Memory B cell (primary cell): ENCODE results near the gene TRIM45.
"Not testable (repeated sequence)": the region's sequence is repeated elsewhere in the genome, so short reads cannot be mapped to it uniquely, and the experiment has no call there.

Source experiments
- ATAC-seq: fragments of 150-1000 bp; cut with Tn5 transposase; 2 replicates; pipeline ENCODE4 v1.10.0; 2021; ENCODE audit warnings: low read depth, mild to moderate bottlenecking, moderate library complexity
- DNase-seq, 2 donors: peaks; one replicate each; pipeline ENCODE4 v3.0.0; 2022; ENCODE audit warnings: low spot score in 2 of 2
- H3K27ac Mint-ChIP-seq: one replicate; pipeline ENCODE4 v1.8.0; 2022; ENCODE audit warnings: mild to moderate bottlenecking, moderate library complexity, mixed read lengths
- H3K27me3 Mint-ChIP-seq: one replicate; pipeline ENCODE4 v1.8.0; 2022; ENCODE audit warnings: mixed read lengths
- H3K36me3 Mint-ChIP-seq: one replicate; pipeline ENCODE4 v1.8.0; 2022; ENCODE audit warnings: mild to moderate bottlenecking, mixed read lengths
- H3K4me1 Mint-ChIP-seq: one replicate; pipeline ENCODE4 v1.8.0; 2022; ENCODE audit warnings: mixed read lengths
- H3K4me3 Mint-ChIP-seq: one replicate; pipeline ENCODE4 v1.8.0; 2022; ENCODE audit warnings: mild to moderate bottlenecking, moderate library complexity, mixed read lengths
- H3K9me3 Mint-ChIP-seq: one replicate; pipeline ENCODE4 v1.8.0; 2022; ENCODE audit warnings: mixed read lengths

Gene TRIM45, protein sequence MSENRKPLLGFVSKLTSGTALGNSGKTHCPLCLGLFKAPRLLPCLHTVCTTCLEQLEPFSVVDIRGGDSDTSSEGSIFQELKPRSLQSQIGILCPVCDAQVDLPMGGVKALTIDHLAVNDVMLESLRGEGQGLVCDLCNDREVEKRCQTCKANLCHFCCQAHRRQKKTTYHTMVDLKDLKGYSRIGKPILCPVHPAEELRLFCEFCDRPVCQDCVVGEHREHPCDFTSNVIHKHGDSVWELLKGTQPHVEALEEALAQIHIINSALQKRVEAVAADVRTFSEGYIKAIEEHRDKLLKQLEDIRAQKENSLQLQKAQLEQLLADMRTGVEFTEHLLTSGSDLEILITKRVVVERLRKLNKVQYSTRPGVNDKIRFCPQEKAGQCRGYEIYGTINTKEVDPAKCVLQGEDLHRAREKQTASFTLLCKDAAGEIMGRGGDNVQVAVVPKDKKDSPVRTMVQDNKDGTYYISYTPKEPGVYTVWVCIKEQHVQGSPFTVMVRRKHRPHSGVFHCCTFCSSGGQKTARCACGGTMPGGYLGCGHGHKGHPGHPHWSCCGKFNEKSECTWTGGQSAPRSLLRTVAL

DNA sequence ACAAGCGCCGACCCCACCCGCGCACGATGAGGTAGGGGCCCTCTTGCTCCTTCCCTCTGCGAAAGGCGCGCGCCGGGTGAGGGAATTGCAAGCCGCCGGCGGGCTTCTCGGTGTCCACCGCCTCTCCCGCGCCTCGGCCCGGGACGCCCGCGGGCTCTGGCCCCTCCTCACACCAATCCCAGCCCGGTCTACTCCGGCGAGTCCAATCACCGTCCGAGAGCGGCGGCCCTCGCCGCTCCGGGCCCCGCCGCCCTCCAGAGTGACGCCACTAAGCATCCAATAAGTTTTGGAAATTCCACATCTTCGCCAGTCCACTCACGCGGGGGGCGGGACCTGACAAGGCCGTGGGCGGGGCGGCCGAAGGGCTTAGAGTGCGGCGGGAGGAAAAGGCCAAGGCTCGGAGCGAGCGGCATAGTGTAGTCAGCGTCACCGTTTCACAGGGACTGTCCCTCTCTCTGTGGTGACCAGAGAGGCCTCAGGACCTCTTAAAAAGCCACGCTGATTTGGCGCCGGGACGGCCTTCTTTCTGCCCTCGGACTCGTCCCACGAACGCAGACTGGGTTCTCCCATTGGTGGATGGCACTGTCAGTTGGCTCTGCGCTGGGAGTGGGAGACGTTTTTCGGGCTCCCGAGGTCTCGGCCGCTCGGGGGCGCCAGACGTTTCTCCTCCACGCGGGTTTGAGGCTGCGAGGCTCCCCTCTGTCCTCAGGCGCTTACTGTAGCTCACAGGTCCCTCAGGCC is at the start of gene TRIM45:
Gene TRIM45 (minus strand): TSS at position 161 of the 741 bp plus-strand sequence. CDS start 548 bp downstream, outside the sequence.
- H3K9me3 Mint-ChIP-seq: no peaks in the 10 kb centered on the region
- H3K27me3 Mint-ChIP-seq: peaks cover 4% of the 10 kb centered on the region
- H3K4me3 Mint-ChIP-seq: peak within 1 kb of the TSS; percentile 87
- no peaks in the 10 kb centered on the region for H3K36me3 Mint-ChIP-seq
- peak within 1 kb of the TSS; percentile 6 for H3K27ac Mint-ChIP-seq
- H3K4me1 Mint-ChIP-seq: peaks cover 7% of the 10 kb centered on the region
- DNase-seq (peak; percentile 66 to 77), ATAC-seq (peak; percentile 85)

DNA sequence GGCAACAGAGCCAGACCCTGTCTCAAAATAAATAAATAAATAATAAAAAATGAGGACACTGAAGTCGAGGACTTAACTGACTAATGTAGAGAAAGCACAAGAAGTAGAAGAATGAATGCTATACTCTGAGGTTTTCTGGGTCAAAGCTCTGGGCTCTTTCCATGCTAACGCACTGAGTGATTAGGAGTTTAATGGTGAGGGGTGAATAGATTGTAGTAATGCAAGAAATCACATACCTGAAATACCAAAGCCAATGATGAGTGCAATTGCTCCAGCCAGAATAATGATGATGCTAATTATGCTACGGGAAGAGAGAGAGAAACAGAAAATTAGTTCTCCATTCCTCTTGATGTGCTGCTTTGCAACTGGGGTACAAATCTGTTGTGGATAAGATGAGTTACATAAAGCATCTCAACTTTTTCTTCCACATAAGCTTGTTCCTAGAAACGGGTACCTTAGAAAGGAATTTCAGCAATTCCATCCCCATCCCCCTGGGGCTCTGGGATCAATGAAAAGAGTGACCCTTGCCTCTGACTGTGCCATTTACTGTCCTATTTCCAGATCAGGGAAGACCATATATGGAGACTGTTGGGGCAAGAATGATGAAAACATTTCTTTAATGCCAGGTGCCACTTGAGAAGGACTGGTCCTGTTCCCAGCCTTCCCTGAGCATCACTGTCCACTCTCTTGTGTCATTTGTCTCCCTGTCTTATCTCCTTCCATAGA is 48.5 kb upstream of the TRIM45 start:
- no peak overlapping the region for H3K4me3 Mint-ChIP-seq
- no peak overlapping the region for H3K27ac Mint-ChIP-seq
- no peaks in the 10 kb centered on the region for H3K9me3 Mint-ChIP-seq
- H3K36me3 Mint-ChIP-seq: no peaks in the 10 kb centered on the region
- ATAC-seq: no peak
- no peak for DNase-seq
- no peaks in the 10 kb centered on the region for H3K27me3 Mint-ChIP-seq
- peaks cover 3% of the 10 kb centered on the region for H3K4me1 Mint-ChIP-seq

DNA sequence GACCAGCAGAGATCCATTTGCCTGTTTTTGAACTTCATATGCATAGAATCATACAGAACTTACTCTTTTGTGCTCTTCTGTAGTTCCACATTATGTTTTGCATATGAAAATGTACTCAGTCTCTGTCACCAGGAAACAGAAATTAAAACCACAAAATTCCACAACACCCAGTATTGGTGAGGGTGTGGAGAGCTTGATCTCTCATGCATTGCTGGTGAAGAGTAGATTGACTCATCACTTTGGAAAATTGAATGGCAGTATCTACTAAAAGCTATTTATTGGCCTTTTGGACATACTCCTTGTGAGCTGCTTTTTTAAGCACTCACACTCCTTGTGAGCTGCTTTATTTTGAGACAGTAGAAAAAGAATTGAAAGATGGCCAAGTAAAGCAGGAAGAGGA is 45.9 kb upstream of the TRIM45 start:
- Mint-ChIP-seq H3K36me3 (no peaks in the 10 kb centered on the region), H3K4me1 (peaks cover 3% of the 10 kb centered on the region), H3K4me3 (no peak overlapping the region), H3K9me3 (no peaks in the 10 kb centered on the region), H3K27ac (no peak overlapping the region), H3K27me3 (peaks cover 2% of the 10 kb centered on the region)
- ATAC-seq (no peak), DNase-seq (no peak)

DNA sequence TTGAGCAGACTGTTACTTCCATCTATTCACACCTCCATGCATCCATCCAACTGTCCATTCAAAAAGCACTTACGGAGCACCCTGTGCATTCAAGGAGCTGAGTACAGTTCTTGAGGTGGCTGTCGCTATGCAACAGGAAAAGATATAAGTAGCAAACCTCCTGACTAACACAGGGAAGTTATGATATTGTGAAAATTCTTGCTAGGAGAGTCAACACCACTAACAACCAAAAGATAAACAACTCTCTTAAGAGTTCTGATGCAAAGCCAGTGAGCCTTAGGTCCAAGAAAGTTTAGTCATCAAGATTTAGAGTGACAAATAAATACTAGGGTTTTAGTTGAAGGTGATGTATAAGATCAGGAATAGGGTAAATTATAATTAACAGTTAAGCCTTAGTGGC is 44.5 kb upstream of the TRIM45 start:
- no peaks in the 10 kb centered on the region for H3K36me3 Mint-ChIP-seq
- H3K27me3 Mint-ChIP-seq: peaks cover 3% of the 10 kb centered on the region
- DNase-seq: no peak
- no peak overlapping the region for H3K27ac Mint-ChIP-seq
- no peaks in the 10 kb centered on the region for H3K9me3 Mint-ChIP-seq
- peaks cover 3% of the 10 kb centered on the region for H3K4me1 Mint-ChIP-seq
- no peak overlapping the region for H3K4me3 Mint-ChIP-seq
- ATAC-seq: no peak

DNA sequence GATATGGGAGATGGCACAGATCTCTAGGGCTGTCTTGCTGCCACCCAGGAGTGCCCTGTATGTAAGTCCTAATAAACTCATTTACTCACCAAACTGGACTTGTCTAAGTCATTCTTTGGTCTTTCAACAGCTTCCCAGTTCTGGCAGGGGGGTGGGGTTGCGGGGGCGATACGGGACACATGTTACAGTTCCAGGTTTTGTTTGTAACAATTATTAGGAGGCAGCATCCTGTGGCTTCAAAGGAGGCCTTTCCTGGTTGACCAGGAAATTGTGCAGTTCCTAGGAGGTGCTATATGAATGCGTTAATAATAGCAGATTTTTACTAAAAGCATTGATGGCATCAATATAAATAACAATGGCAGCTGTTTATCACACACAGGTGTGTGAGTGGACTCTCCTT is 42.7 kb upstream of the TRIM45 start:
- Mint-ChIP-seq H3K27me3 (peaks cover 6% of the 10 kb centered on the region), H3K36me3 (no peaks in the 10 kb centered on the region), H3K4me3 (no peak overlapping the region), H3K4me1 (peaks cover 3% of the 10 kb centered on the region), H3K27ac (no peak overlapping the region), H3K9me3 (no peaks in the 10 kb centered on the region)
- DNase-seq: no peak
- ATAC-seq: no peak

DNA sequence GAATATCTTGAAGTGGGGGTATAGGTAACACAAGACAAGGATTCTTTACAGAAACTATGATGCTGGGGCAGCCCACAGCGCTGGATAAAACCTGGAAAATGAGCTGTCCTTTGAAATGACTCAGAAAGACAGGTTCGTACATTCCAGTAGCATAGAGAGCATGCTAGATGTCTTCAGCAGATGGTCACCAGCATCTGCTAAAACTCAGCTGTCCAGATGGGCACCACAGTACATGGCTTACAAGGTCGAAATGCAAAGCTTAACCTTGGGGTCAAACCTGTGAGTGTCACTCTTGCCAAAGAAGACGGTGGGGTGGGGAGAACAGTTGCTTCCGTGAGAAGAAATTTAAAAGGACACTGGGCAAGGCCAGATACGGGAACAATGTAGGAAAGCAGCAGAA is 41.3 kb upstream of the TRIM45 start:
- Mint-ChIP-seq H3K36me3 (no peaks in the 10 kb centered on the region), H3K4me3 (no peak overlapping the region), H3K9me3 (no peaks in the 10 kb centered on the region), H3K27ac (no peak overlapping the region), H3K4me1 (peaks cover 3% of the 10 kb centered on the region), H3K27me3 (peaks cover 9% of the 10 kb centered on the region)
- ATAC-seq: no peak
- DNase-seq: no peak

DNA sequence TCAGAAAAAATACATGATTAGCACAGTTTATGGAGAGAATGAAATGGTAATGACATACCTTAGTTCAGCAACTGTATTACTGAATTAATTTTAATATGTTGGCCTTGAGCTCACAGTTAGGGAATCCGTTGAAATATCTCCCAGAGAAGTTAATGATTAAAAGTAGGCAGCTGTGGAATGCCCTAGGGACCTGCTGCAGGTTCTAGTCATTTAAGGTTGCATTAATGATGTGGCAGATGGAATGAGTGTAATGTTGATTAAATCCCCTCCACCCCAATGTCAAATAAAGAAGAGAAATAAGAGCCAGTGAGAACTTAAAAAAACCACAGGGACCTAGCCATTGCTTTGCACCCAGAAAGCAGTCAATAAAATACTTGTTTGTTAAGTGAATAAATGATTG is 40.3 kb upstream of the TRIM45 start:
- Mint-ChIP-seq H3K36me3 (no peaks in the 10 kb centered on the region), H3K27ac (no peak overlapping the region), H3K9me3 (no peaks in the 10 kb centered on the region), H3K4me1 (no peaks in the 10 kb centered on the region), H3K27me3 (peaks cover 10% of the 10 kb centered on the region), H3K4me3 (no peak overlapping the region)
- DNase-seq (no peak), ATAC-seq (no peak)

DNA sequence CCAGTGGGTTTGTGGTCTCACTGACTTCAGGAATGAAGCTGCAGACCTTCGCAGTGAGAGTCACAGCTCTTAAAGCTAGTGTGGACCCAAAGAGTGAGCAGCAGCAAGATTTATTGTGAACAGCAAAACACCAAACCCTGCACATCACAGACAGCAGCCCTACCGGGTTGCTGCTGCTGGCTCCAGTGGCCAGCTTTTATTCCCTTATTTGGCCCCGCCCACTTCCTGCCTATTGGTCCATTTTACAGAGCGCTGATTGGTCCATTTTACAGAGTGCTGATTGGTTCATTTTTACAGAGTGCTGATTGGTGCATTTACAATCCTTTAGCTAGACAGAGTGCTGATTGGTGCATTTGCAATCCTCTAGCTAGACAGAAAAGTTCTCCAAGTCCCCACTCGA is 29.8 kb upstream of the TRIM45 start:
- not testable (repeated sequence) for H3K27me3 Mint-ChIP-seq, H3K4me3 Mint-ChIP-seq, H3K9me3 Mint-ChIP-seq, H3K27ac Mint-ChIP-seq, ATAC-seq, H3K4me1 Mint-ChIP-seq, DNase-seq, H3K36me3 Mint-ChIP-seq

DNA sequence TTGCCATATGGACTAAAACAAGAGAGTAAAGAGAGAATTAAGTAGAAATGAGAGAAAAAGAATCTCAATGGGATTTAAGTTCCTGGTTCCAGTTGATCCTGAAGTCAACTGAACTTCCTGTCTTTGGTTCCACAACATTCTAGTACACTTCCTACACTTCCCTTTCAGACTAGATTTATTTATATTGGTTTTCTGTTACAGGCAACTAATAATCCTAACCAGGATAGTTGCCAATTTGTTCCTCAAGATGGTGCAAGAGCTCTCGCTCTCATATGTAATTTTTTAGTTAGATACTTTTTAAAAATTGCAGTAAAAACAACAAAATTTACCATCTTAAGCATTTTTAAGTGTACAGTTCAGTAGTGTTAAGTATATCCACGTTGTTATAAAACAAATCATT is 28.8 kb upstream of the TRIM45 start:
- Mint-ChIP-seq H3K27ac (no peak overlapping the region), H3K9me3 (no peaks in the 10 kb centered on the region), H3K4me1 (no peaks in the 10 kb centered on the region), H3K4me3 (no peak overlapping the region), H3K36me3 (no peaks in the 10 kb centered on the region), H3K27me3 (peaks cover 2% of the 10 kb centered on the region)
- DNase-seq: no peak
- no peak for ATAC-seq

DNA sequence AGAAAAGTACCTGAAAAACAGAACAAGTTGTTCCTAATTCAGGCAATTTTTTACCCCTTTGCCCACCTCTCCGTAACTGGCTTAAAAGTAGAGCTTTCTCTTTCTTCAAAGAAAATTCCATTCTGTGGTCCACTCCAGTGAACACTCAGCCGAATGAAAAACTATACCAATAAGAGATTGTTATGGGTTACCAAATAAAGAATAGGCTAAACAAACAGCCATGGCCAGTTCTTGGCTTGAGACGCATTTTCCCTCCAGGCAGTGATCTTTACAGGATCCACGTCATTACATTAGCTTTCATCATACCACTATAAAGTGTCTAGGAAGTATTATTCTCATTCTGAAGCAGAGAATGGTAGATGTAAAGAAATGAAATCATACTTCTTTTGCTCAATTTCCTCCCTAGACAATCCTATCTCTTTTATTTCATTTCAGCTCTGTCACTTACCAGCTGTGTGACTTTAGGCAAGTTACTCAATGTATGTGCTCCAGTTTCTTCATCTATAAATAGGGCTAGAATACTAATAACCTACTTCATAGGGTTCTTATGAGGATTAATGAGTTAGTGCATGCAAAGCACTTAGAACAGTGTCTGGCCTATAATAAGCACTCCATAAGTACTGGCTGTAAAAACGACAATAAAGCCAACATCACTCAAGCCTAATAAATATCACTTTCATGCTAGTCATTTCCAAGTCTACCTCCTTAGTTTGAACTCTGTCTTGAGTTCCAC is 26.5 kb upstream of the TRIM45 start:
- Mint-ChIP-seq H3K27ac (no peak overlapping the region), H3K4me3 (no peak overlapping the region), H3K36me3 (no peaks in the 10 kb centered on the region), H3K4me1 (no peaks in the 10 kb centered on the region), H3K27me3 (peaks cover 2% of the 10 kb centered on the region), H3K9me3 (no peaks in the 10 kb centered on the region)
- DNase-seq (no peak), ATAC-seq (no peak)

DNA sequence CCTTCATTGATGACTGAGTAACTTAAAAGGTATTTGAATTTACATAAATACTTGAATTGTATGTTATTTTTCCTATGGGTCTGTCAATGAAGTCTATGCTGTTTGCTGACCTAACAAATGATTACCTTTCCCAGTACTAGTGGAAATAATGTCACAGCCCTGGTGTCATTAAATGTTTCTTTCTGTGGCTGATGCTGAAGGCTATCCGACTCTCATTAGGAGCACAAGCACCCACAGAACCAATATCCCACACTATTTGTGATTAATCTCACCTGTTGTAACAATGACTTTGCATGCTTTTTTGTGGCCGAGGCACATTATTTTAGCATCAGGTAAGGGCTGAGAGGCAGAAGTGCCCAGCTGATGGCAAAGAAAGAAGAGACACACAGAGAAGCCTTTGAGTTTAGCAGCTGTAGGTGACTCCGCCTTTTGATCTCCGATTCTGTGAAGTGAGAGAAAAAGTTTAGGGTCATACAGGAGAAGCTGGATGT is 25.8 kb upstream of the TRIM45 start:
- Mint-ChIP-seq H3K36me3 (no peaks in the 10 kb centered on the region), H3K27ac (no peak overlapping the region), H3K9me3 (no peaks in the 10 kb centered on the region), H3K4me1 (no peaks in the 10 kb centered on the region), H3K4me3 (no peak overlapping the region), H3K27me3 (peaks cover 2% of the 10 kb centered on the region)
- no peak for ATAC-seq
- no peak for DNase-seq

DNA sequence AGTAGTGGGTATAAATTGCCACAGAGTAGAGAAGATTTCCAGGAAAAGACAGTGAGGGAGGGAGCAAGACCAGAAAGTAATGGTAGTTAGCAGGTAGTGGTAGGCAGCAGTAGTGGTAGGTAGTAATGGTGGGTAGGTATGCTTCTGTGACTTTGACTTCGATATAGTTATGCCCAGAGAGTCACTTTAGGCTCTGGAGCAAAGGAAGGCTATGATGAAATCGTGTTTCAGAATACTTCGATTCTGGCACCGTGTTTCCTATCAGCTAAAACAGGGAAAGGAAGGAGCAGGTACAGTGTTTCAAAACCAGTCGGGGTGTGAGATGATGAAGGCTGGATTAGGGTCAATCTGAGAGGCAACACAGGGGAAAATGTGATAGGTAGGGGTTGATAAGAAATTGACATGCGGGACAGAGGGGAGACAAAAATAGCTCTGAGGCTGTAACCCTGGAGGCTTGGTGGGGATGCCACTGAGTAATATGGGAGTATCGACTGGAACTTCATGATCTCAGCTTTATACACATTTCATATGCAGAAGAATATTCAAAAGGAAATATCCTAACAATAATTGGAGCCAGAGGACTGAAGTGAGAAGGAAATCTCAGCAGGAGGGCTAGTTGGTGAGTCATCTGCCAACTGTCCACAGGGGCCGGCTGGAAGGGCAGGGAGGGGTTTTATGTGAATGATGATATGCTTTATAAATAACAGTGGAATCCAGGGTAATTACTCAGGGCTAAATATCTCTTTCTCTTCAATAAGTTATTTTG is 25.2 kb upstream of the TRIM45 start:
- ATAC-seq: no peak
- Mint-ChIP-seq H3K27me3 (peaks cover 2% of the 10 kb centered on the region), H3K4me3 (no peak overlapping the region), H3K36me3 (no peaks in the 10 kb centered on the region), H3K9me3 (no peaks in the 10 kb centered on the region), H3K27ac (no peak overlapping the region), H3K4me1 (no peaks in the 10 kb centered on the region)
- no peak for DNase-seq

DNA sequence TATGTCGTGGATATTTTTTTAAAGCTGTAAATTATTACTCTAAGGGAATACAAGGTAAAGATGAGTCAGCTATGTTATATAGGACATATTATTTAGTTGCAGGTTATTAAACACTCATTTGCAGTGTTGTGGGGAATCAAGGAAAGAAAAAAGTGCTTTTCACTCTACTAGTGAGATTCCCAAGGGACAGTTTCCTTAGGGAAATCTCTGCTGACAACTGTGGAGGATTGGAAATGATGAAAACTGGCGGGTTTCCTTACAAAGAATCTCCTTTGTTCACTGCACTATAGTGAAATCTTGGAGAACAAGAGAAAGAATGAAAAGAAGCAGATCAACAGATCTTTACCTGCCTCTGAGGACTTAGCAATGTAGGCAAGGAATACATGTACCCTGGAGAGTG is 24.5 kb upstream of the TRIM45 start:
- Mint-ChIP-seq H3K27me3 (peaks cover 2% of the 10 kb centered on the region), H3K9me3 (no peaks in the 10 kb centered on the region), H3K4me3 (no peak overlapping the region), H3K27ac (no peak overlapping the region), H3K4me1 (no peaks in the 10 kb centered on the region), H3K36me3 (no peaks in the 10 kb centered on the region)
- DNase-seq (no peak), ATAC-seq (no peak)
